IMR-90 (cell line): ENCODE data around the gene EXD2.

Source experiments
- BHLHE40 ChIP-seq: fragments of 150-350 bp; IDR thresholded peaks from 2 replicates; pipeline ENCODE4 v1.6.1; 2016; ENCODE audit warnings: mild to moderate bottlenecking, low read depth, low read length
- CEBPB ChIP-seq: IDR thresholded peaks from 2 replicates; pipeline ENCODE4 v1.6.1; 2012; ENCODE audit warnings: low read depth, low read length, improper control_type of control experiment
- CHD1 ChIP-seq: IDR thresholded peaks from 2 replicates; pipeline ENCODE4 v1.6.1; 2012; ENCODE audit warnings: low read depth, low read length, improper control_type of control experiment
- CTCF ChIP-seq: conservative IDR thresholded peaks from 2 replicates; pipeline ENCODE4 v1.5.1; 2012; ENCODE audit warnings: mild to moderate bottlenecking, low read depth, low read length, improper control_type of control experiment
- ELK1 ChIP-seq: fragments of 150-350 bp; IDR thresholded peaks from 2 replicates; pipeline ENCODE4 v1.6.1; 2016; ENCODE audit warnings: low read depth, mild to moderate bottlenecking, low read length, moderate library complexity, borderline replicate concordance
- MAZ ChIP-seq: IDR thresholded peaks from 2 replicates; pipeline ENCODE4 v1.6.1; 2012; ENCODE audit warnings: low read depth, mild to moderate bottlenecking, low read length, improper control_type of control experiment, moderate library complexity, borderline replicate concordance
- POLR2A ChIP-seq: IDR thresholded peaks from 2 replicates; pipeline ENCODE4 v1.6.1; 2012; ENCODE audit warnings: mild to moderate bottlenecking, low read depth, low read length
- RFX5 ChIP-seq: IDR thresholded peaks from 2 replicates; pipeline ENCODE4 v1.8.0; 2012; ENCODE audit warnings: low read depth, mild to moderate bottlenecking, low read length, moderate library complexity
- SMC3 ChIP-seq: fragments of 150-350 bp; IDR thresholded peaks from 2 replicates; pipeline ENCODE4 v1.6.1; 2016; ENCODE audit warnings: low read depth, mild to moderate bottlenecking, antibody characterized with exemption, low read length, moderate library complexity
- USF2 ChIP-seq: fragments of 150-350 bp; IDR thresholded peaks from 2 replicates; pipeline ENCODE4 v1.6.1; 2017; ENCODE audit warnings: mild to moderate bottlenecking, antibody characterized with exemption, low read length, low read depth

- TF ChIP-seq CTCF (no peak), SMC3 (no peak), POLR2A (no peak), USF2 (no peak), CHD1 (no peak), CEBPB (no peak), BHLHE40 (no peak), MAZ (no peak), RFX5 (no peak), ELK1 (no peak)
Observed at GRCh38 chr14:69232388-69232787, 41.1 kb downstream of the EXD2 start.
